H1 (cell line): Measurements from ENCODE around the gene YAF2. TPM values are rescaled to one million over a fixed set of nuclear protein-coding genes. Genes with fewer than 3 reads are reported as not detected.

Experiments
- CTCF ChIA-PET: fragments of 300-600 bp; sonication (Branson Sonifier 250); formaldehyde crosslinking; loops from one replicate; lab custom pipeline; 2021; ENCODE audit not compliant: partially characterized antibody; lab: Charles Lee
- POLR2A ChIA-PET: fragments of 300-600 bp; sonication (Branson Sonifier 250); formaldehyde crosslinking; loops from one replicate; lab custom pipeline; 2021; ENCODE audit warnings: inconsistent platforms; ENCODE audit not compliant: partially characterized antibody; lab: Charles Lee
- DNase-seq, 2 experiments: peaks; one replicate each; pipeline versions ENCODE4 v3.0.0 to v3.0.0-alpha.2; 2010 to 2022; ENCODE audit warnings: low spot score in 2 of 2, low read depth in 1 of 2, mixed read lengths in 1 of 2
- FAIRE-seq: peaks from 2 replicates; lab custom pipeline; 2011; peaks lifted over from hg19 to GRCh38; lab: Jason Lieb, UNC
- H2AFZ ChIP-seq: 2 replicates; pipeline ENCODE4 v1.8.1; 2012; ENCODE audit warnings: low read length, inconsistent platforms
- H2AK5ac ChIP-seq: 2 replicates; pipeline ENCODE4 v1.6.1; 2013; ENCODE audit warnings: low read depth, low read length
- H2BK120ac ChIP-seq: replicated peaks from 2 replicates; pipeline ENCODE3; 2013; ENCODE audit warnings: low read depth, low read length, inconsistent platforms
- H2BK12ac ChIP-seq: 2 replicates; pipeline ENCODE4 v1.6.1; 2013; ENCODE audit warnings: low read depth, low read length
- H2BK15ac ChIP-seq: 2 replicates; pipeline ENCODE4 v1.6.1; 2013; ENCODE audit warnings: low read length
- H2BK20ac ChIP-seq: 2 replicates; pipeline ENCODE4 v1.6.1; 2013; ENCODE audit warnings: low read length
- H2BK5ac ChIP-seq: 2 replicates; pipeline ENCODE4 v1.6.1; 2013; ENCODE audit warnings: low read depth, low read length
- H3K14ac ChIP-seq: 2 replicates; pipeline ENCODE4 v1.6.1; 2013; ENCODE audit warnings: inconsistent platforms; ENCODE audit not compliant: insufficient read length
- H3K18ac ChIP-seq: 2 replicates; pipeline ENCODE4 v1.6.1; 2013; ENCODE audit warnings: low read length; ENCODE audit errors: extremely low read depth
- H3K23ac ChIP-seq: 2 replicates; pipeline ENCODE4 v1.6.1; 2013; ENCODE audit warnings: inconsistent platforms; ENCODE audit not compliant: insufficient read length
- H3K23me2 ChIP-seq: 2 replicates; pipeline ENCODE4 v1.6.1; 2013; ENCODE audit warnings: low read depth, low read length
- H3K27ac ChIP-seq: 2 replicates; pipeline ENCODE4 v1.6.1; 2011; ENCODE audit warnings: low read depth, low read length, inconsistent platforms
- H3K27me3 ChIP-seq, 4 experiments: replicated peaks in 1 of 4; 1 replicate in 1 of 4; 2 replicates in 3 of 4; pipeline versions ENCODE4 v1.6.1 to v1.8.1; 2011 to 2013; ENCODE audit warnings: low read length in 3 of 4, mild to moderate bottlenecking in 3 of 4, inconsistent platforms in 2 of 4, mixed read lengths in 2 of 4, moderate library complexity in 1 of 4; ENCODE audit not compliant: control insufficient read depth in 3 of 4, insufficient read depth in 3 of 4; ENCODE audit errors: extremely low read depth in 1 of 4
- H3K36me3 ChIP-seq, 4 experiments: 2 replicates each; pipeline versions ENCODE4 v1.6.1 to v1.8.1; 2011 to 2013; ENCODE audit warnings: mild to moderate bottlenecking in 4 of 4, low read length in 3 of 4, moderate library complexity in 2 of 4, control low read depth in 1 of 4, inconsistent platforms in 1 of 4; ENCODE audit not compliant: insufficient read depth in 4 of 4, control insufficient read depth in 2 of 4
- H3K4ac ChIP-seq: replicated peaks from 2 replicates; pipeline ENCODE3; 2013; ENCODE audit warnings: low read length, low read depth, mixed read lengths, inconsistent platforms; ENCODE audit not compliant: insufficient read length
- H3K4me1 ChIP-seq, 4 experiments: replicated peaks in 1 of 4; 1 replicate in 1 of 4; 2 replicates in 3 of 4; pipeline versions ENCODE4 v1.6.1 to v1.8.1; 2011 to 2013; ENCODE audit warnings: low read length in 3 of 4, inconsistent platforms in 2 of 4, mixed read lengths in 1 of 4; ENCODE audit not compliant: insufficient read depth in 4 of 4, control insufficient read depth in 3 of 4
- H3K4me2 ChIP-seq, 2 experiments: 2 replicates each; pipeline versions ENCODE4 v1.6.1 to v1.8.1; 2011 to 2013; ENCODE audit warnings: low read depth in 2 of 2, low read length in 2 of 2, control low read depth in 1 of 2, inconsistent platforms in 1 of 2, mild to moderate bottlenecking in 1 of 2; ENCODE audit not compliant: insufficient read depth in 1 of 2
- H3K4me3 ChIP-seq, 4 experiments: fragments of 200-600, 300-600 bp in 1 of 4; sonication (generic), shearing (Covaris generic), sonication (Bioruptor Twin) in 1 of 4; 2 replicates each; pipeline versions ENCODE4 v1.5.1 to v1.8.1; 2011 to 2016; ENCODE audit warnings: low read length in 4 of 4, low read depth in 3 of 4, control low read depth in 2 of 4, inconsistent platforms in 2 of 4, mild to moderate bottlenecking in 2 of 4, mixed read lengths in 1 of 4, moderate library complexity in 1 of 4; ENCODE audit not compliant: insufficient read depth in 2 of 4; ENCODE audit errors: extremely low read depth in 1 of 4
- H3K56ac ChIP-seq: replicated peaks from 2 replicates; pipeline ENCODE3; 2013; ENCODE audit warnings: low read depth, mild to moderate bottlenecking, mixed read lengths, low read length, inconsistent platforms; ENCODE audit not compliant: insufficient read length
- H3K79me1 ChIP-seq: 2 replicates; pipeline ENCODE4 v1.6.1; 2013; ENCODE audit warnings: low read depth, low read length, control low read depth
- H3K79me2 ChIP-seq, 2 experiments: 2 replicates each; pipeline versions ENCODE4 v1.6.1 to v1.8.1; 2012 to 2013; ENCODE audit warnings: low read length in 2 of 2, mild to moderate bottlenecking in 2 of 2, inconsistent platforms in 1 of 2; ENCODE audit not compliant: insufficient read depth in 2 of 2, control insufficient read depth in 1 of 2
- H3K9ac ChIP-seq, 4 experiments: replicated peaks in 1 of 4; 1 replicate in 1 of 4; 2 replicates in 3 of 4; pipeline versions ENCODE4 v1.6.1 to v1.8.1; 2011 to 2013; ENCODE audit warnings: low read depth in 3 of 4, low read length in 3 of 4, control low read depth in 2 of 4, mild to moderate bottlenecking in 2 of 4, moderate library complexity in 2 of 4, inconsistent platforms in 1 of 4; ENCODE audit errors: extremely low read depth in 1 of 4
- H3K9me3 ChIP-seq, 2 experiments: 2 replicates each; pipeline versions ENCODE4 v1.6.1 to v1.8.1; 2012 to 2013; ENCODE audit warnings: mild to moderate bottlenecking in 2 of 2, moderate library complexity in 2 of 2, control low read depth in 1 of 2, inconsistent platforms in 1 of 2, low read depth in 1 of 2, low read length in 1 of 2, mixed read lengths in 1 of 2; ENCODE audit not compliant: insufficient read depth in 2 of 2
- H4K20me1 ChIP-seq, 2 experiments: replicated peaks in 1 of 2; 2 replicates each; pipeline versions ENCODE3 to v1.8.1; 2011 to 2013; ENCODE audit warnings: inconsistent platforms in 2 of 2, low read length in 2 of 2, mild to moderate bottlenecking in 1 of 2; ENCODE audit not compliant: insufficient read depth in 2 of 2, control insufficient read depth in 1 of 2
- H4K5ac ChIP-seq: 2 replicates; pipeline ENCODE4 v1.6.1; 2013; ENCODE audit warnings: low read length, low read depth, mixed read lengths, inconsistent platforms; ENCODE audit not compliant: insufficient read length
- H4K8ac ChIP-seq: 2 replicates; pipeline ENCODE4 v1.8.0; 2013; ENCODE audit warnings: mild to moderate bottlenecking, moderate library complexity, low read length, inconsistent platforms; ENCODE audit not compliant: insufficient read depth; ENCODE audit errors: extremely low read depth
- H4K91ac ChIP-seq: replicated peaks from 2 replicates; pipeline ENCODE3; 2013; ENCODE audit warnings: low read length, mixed read lengths, inconsistent platforms; ENCODE audit not compliant: insufficient read length
- HDAC6 ChIP-seq: IDR thresholded peaks from one replicate; pipeline ENCODE4 v1.7.1; 2012; ENCODE audit warnings: low read depth, mild to moderate bottlenecking, inconsistent platforms, low read length, moderate library complexity
- NRF1 ChIP-seq: IDR thresholded peaks from 2 replicates; pipeline ENCODE4 v1.6.1; 2011; ENCODE audit warnings: mild to moderate bottlenecking, low read depth, low read length, improper control_type of control experiment
- SIN3A ChIP-seq, 2 experiments: IDR thresholded peaks in 1 of 2; conservative IDR thresholded peaks in 1 of 2; 2 replicates each; pipeline ENCODE4 v1.6.1; 2011 to 2012; ENCODE audit warnings: low read length in 2 of 2, improper control_type of control experiment in 1 of 2, low read depth in 1 of 2, mild to moderate bottlenecking in 1 of 2
- SP1 ChIP-seq: IDR thresholded peaks from 2 replicates; pipeline ENCODE4 v1.6.1; 2011; ENCODE audit warnings: low read depth, low read length
- SP2 ChIP-seq: IDR thresholded peaks from 2 replicates; pipeline ENCODE4 v1.6.1; 2012; ENCODE audit warnings: mild to moderate bottlenecking, low read length, inconsistent platforms
- WGBS, 2 experiments: shearing (Covaris generic) in 1 of 2; methylation state at CpG; one replicate each; pipeline versions ENCODE4 v1.1.6 to v1.1.7; 2013 to 2015; ENCODE audit warnings: low lambda C conversion rate in 2 of 2, mixed read lengths in 2 of 2, inconsistent platforms in 1 of 2, low coverage in 1 of 2, missing lambda C conversion rate in 1 of 2; ENCODE audit not compliant: insufficient replicate concordance in 2 of 2, insufficient coverage in 1 of 2, insufficient read length in 1 of 2; ENCODE audit errors: extremely low coverage in 1 of 2, missing lambda C conversion rate in 1 of 2; 5-methylcytosine and 5-hydroxymethylcytosine counted together
- polyA plus RNA-seq, 7 experiments: library from polyadenylated mRNA; depleted of rRNA in 3 of 7; stranded (reverse) in 5 of 7; unstranded in 2 of 7; fragments of >200 nt in 5 of 7; fragments of 200-250 nt in 2 of 7; gene quantifications; 1 replicate in 5 of 7; 2 replicates in 1 of 7; 4 replicates in 1 of 7; pipeline versions ENCODE4 v1.2.1 to v1.2.3, GENCODE V29; 2011 to 2013; ENCODE audit warnings: missing spikeins in 2 of 7, mixed read lengths in 2 of 7
- total RNA-seq: library from RNA; stranded (reverse); fragmentation: NEBNext Ultra II Directional; extraction: Animal tissue kit (Norgen Biotek cat#: 25700); gene quantifications from 2 replicates; pipeline ENCODE4 v1.2.1, GENCODE V29; 2021
- TF ChIP-seq, protein P1 (sequence below): IDR thresholded peaks from 2 replicates; pipeline ENCODE4 v1.6.1; 2012; ENCODE audit warnings: inconsistent platforms

The YAF2 gene
- total and polyA plus RNA-seq, 2 of the 8 experiments (the other 6 are each of a cell fraction or from before 2014, with no cell fraction given), result 0.50 to 2.2 TPM

DNA sequence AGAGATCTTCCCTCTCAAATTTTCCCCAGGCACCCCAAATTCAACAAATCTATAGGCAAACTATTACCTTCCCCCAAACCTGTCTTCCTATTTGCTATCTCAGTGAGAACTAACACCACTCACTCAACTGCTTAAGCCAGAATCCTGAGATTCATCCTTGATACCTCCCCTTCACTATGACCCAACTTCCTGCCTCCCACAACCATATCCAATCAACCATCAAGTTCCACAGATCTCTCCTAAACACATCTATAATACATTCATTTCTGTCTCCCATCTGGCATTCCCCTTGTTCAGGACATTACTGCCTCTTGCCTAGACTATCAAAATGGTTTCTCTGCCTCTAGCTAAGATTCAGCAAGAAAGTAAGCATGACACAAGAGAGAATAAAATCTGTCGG lies 21.3 kb downstream of the YAF2 start:
- no peak overlapping the region for H4K8ac ChIP-seq
- H3K4me1 ChIP-seq, result no peaks in the 10 kb centered on the region
- H3K36me3 ChIP-seq, result no peaks in the 10 kb centered on the region
- no peak overlapping the region for H2BK5ac ChIP-seq
- no peak overlapping the region for H3K4ac ChIP-seq
- H4K20me1 ChIP-seq, result no peaks in the 10 kb centered on the region
- H3K14ac ChIP-seq, result no peak overlapping the region
- no peaks in the 10 kb centered on the region; the same call in 1 of the 2 replicates for H3K23me2 ChIP-seq
- no peak overlapping the region for H3K18ac ChIP-seq
- no peaks in the 10 kb centered on the region for H3K79me1 ChIP-seq
- H3K56ac ChIP-seq, result no peak overlapping the region
- DNase-seq (no peak), FAIRE-seq (no peak)
- H2BK120ac ChIP-seq, result no peak overlapping the region
- no peak overlapping the region for H4K91ac ChIP-seq
- TF ChIP-seq SP1 (no peak), SIN3A (conservative IDR thresholded peaks at IDR 0.05 in 1 of 2, IDR thresholded peaks at IDR 0.05 in 1 of 2; ENCODE audit: low read depth in 1 of 2, low read length in 2 of 2) (no peak), SP2 (no peak), HDAC6 (no peak), NRF1 (no peak)
- TF ChIP-seq, protein P1, sequence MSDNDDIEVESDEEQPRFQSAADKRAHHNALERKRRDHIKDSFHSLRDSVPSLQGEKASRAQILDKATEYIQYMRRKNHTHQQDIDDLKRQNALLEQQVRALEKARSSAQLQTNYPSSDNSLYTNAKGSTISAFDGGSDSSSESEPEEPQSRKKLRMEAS, result no peak
- no peaks in the 10 kb centered on the region for H3K27me3 ChIP-seq
- H3K79me2 ChIP-seq, result no peaks in the 10 kb centered on the region
- no peak overlapping the region for H2AFZ ChIP-seq
- no peaks in the 10 kb centered on the region for H3K9me3 ChIP-seq
- 92% methylated on average over 1 of the region's 1 CpG; no CpG with 5 or more reads in 1 of the 2 experiments for WGBS, 2 experiments
- no peak overlapping the region for H3K4me2 ChIP-seq
- H3K27ac ChIP-seq, result no peak overlapping the region
- H3K9ac ChIP-seq, result no peak overlapping the region
- ChIA-PET CTCF (no interaction called here), POLR2A (no interaction called here)
- no peak overlapping the region for H3K4me3 ChIP-seq
- no peak overlapping the region for H4K5ac ChIP-seq
- no peak overlapping the region for H2BK15ac ChIP-seq
- H2BK20ac ChIP-seq, result no peak overlapping the region
- H3K23ac ChIP-seq, result no peak overlapping the region
- no peak overlapping the region for H2BK12ac ChIP-seq
- no peak overlapping the region for H2AK5ac ChIP-seq
